Heart left ventricle (tissue), 16 donors: ENCODE results near the gene ANKRD11. TPM values are rescaled to one million over a fixed set of nuclear protein-coding genes. Genes with fewer than 3 reads are reported as not detected.
A peak's percentile ranks its signal among the peaks of the same experiment; 100 is the strongest.

ENCODE experiments used
- ATAC-seq, 4 donors: fragments of 200-7000 bp; cut with Tn5 transposase; one replicate each; pipeline ENCODE4 v1.9.1; 2020 to 2022; ENCODE audit warnings: moderate library complexity in 4 of 4, mild to moderate bottlenecking in 3 of 4, moderate number of reproducible peaks in 1 of 4
- DNase-seq, 5 donors: peaks; one replicate each; pipeline ENCODE4 v3.0.0-alpha.2; 2020
- H3K27ac ChIP-seq, 12 donors: fragments of 200-600 bp; sonication (generic) in 4 of 12; one replicate each; pipeline versions ENCODE4 v1.5.0 to v1.8.0; 2016 to 2022; ENCODE audit warnings: mild to moderate bottlenecking in 2 of 12
- H3K27me3 ChIP-seq, 9 donors: fragments of 200-600 bp; sonication (generic) in 2 of 9; one replicate each; pipeline versions ENCODE4 v1.5.1 to v1.8.0; 2016 to 2022; ENCODE audit warnings: mild to moderate bottlenecking in 3 of 9
- H3K36me3 ChIP-seq, 9 donors: fragments of 200-600 bp; sonication (generic) in 2 of 9; one replicate each; pipeline versions ENCODE4 v1.5.0 to v1.8.0; 2018 to 2022; ENCODE audit warnings: mild to moderate bottlenecking in 2 of 9
- H3K4me1 ChIP-seq, 12 donors: fragments of 200-600 bp; sonication (generic) in 4 of 12; one replicate each; pipeline versions ENCODE4 v1.5.0 to v1.8.0; 2016 to 2022; ENCODE audit warnings: mild to moderate bottlenecking in 3 of 12
- H3K4me3 ChIP-seq, 12 donors: fragments of 200-600 bp; sonication (generic) in 4 of 12; one replicate each; pipeline versions ENCODE4 v1.5.0 to v1.8.0; 2017 to 2022; ENCODE audit warnings: mild to moderate bottlenecking in 9 of 12, moderate library complexity in 4 of 12
- H3K9me3 ChIP-seq, 12 donors: fragments of 200-600 bp; sonication (generic) in 4 of 12; one replicate each; pipeline versions ENCODE4 v1.5.0 to v1.8.0; 2016 to 2022; ENCODE audit warnings: mild to moderate bottlenecking in 1 of 12
- POLR2A ChIP-seq, 2 donors: fragments of 450-650 bp; IDR thresholded peaks; one replicate each; pipeline ENCODE4 v1.6.1; 2017; ENCODE audit warnings: antibody characterized with exemption in 2 of 2, mild to moderate bottlenecking in 2 of 2, moderate library complexity in 2 of 2
- WGBS, 4 donors: extraction: QIAGEN DNeasy Blood & Tissue Kit in 2 of 4; methylation state at CpG; one replicate each; pipeline versions ENCODE4 v1.1.5 to v1.1.7; 2013 to 2018; 5-methylcytosine and 5-hydroxymethylcytosine counted together
- intact Hi-C, 10 donors: fragments of 100-400 bp; cut with DNase I; formaldehyde crosslinking; loops; one replicate each; pipeline versions ENCODE4 v1.11.1 to v1.14.2; 2022
- polyA plus RNA-seq, 2 donors: library from polyadenylated mRNA; stranded (reverse); fragments of 200-250 nt; gene quantifications; one replicate each; pipeline ENCODE4 v1.2.3, GENCODE V29; 2013
- total RNA-seq, 9 donors: library from RNA; depleted of rRNA in 2 of 9; stranded (reverse); fragments of >200 nt in 2 of 9; fragmentation: NEBNext Ultra II Directional in 3 of 9; extraction: Animal tissue kit (Norgen Biotek cat#: 25700) in 3 of 9; gene quantifications; one replicate each; pipeline versions ENCODE4 v1.1.0 to v1.2.4, GENCODE V29; 2016 to 2023
- TF ChIP-seq, protein P1 (sequence below), 12 donors: fragments of 200-600 bp; sonication (generic) in 4 of 12; IDR thresholded peaks; one replicate each; pipeline versions ENCODE4 v1.5.0 to v1.8.0; 2018 to 2022; ENCODE audit warnings: antibody characterized with exemption in 12 of 12, mild to moderate bottlenecking in 5 of 12
- donor health status: ischemic (EF 13 %, LVEDD 7.1; RV severe dilation, severe dysfunction).
- donor health status: healthy with polysubstance abuse.
- donor health status: DM: no; HTN: yes; CAD: no.
- donor health status: DM: no; HTN: no; CAD: no.
- donor health status: ischemic (EF 25% LVEDD 6.9; RV normal size, moderate dysfunction).
- donor health status: ischemic (EF 25% LVEDD 5.7; RV mildly dilated, moderate dysfunction).
- donor health status: healthy.
- donor health status: DM: yes; HTN: yes; CAD: no.
- donor health status: ischemic (EF 35%, LVEDD 5.7; RV mildly dilated, moderate dysfunction).
- donor health status: nonischemic (EF 11% LVEDD 7.7; RV severe dilation, severe dysfunction).
- donor health status: DM: yes; HTN: yes; CAD: no.
- donor health status: PGD.
- donor health status: ischemic (EF 29% LVEDD 5.4; RV normal size, mild dysfunction).
- donor health status: nonischemic (EF 23%, LVEDD 6.1; RV moderate dilation, normal function).

ANKRD11 gene
- total and polyA plus RNA-seq, 11 donors, result 53.6 to 123 (median 67.7) TPM

GRCh38 chr16:89369266-89369895 lies 121.0 kb downstream of the ANKRD11 start:
- no peak for TF ChIP-seq POLR2A (IDR thresholded peaks at IDR 0.05)
- TF ChIP-seq, protein P1, sequence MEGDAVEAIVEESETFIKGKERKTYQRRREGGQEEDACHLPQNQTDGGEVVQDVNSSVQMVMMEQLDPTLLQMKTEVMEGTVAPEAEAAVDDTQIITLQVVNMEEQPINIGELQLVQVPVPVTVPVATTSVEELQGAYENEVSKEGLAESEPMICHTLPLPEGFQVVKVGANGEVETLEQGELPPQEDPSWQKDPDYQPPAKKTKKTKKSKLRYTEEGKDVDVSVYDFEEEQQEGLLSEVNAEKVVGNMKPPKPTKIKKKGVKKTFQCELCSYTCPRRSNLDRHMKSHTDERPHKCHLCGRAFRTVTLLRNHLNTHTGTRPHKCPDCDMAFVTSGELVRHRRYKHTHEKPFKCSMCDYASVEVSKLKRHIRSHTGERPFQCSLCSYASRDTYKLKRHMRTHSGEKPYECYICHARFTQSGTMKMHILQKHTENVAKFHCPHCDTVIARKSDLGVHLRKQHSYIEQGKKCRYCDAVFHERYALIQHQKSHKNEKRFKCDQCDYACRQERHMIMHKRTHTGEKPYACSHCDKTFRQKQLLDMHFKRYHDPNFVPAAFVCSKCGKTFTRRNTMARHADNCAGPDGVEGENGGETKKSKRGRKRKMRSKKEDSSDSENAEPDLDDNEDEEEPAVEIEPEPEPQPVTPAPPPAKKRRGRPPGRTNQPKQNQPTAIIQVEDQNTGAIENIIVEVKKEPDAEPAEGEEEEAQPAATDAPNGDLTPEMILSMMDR (IDR thresholded peaks at IDR 0.05), result no peak
- ATAC-seq (no peak), DNase-seq (no peak)
- H3K4me1 ChIP-seq, result peaks cover 0 to 90% (median 51%) of the 10 kb centered on the region in 12 donors
- H3K4me3 ChIP-seq, result no peak overlapping the region
- H3K27me3 ChIP-seq, result no peaks in the 10 kb centered on the region
- no peaks in the 10 kb centered on the region for H3K9me3 ChIP-seq
- peaks cover 0 to 27% (median 0%) of the 10 kb centered on the region in 9 donors for H3K36me3 ChIP-seq
- 81 to 88% (median 85%) methylated on average over 17 of the region's 17 CpGs for WGBS, 4 donors
- intact Hi-C loops, result no loop called here
- peak overlapping the region in 1 of 12 donors; percentile 33 for H3K27ac ChIP-seq

DNA sequence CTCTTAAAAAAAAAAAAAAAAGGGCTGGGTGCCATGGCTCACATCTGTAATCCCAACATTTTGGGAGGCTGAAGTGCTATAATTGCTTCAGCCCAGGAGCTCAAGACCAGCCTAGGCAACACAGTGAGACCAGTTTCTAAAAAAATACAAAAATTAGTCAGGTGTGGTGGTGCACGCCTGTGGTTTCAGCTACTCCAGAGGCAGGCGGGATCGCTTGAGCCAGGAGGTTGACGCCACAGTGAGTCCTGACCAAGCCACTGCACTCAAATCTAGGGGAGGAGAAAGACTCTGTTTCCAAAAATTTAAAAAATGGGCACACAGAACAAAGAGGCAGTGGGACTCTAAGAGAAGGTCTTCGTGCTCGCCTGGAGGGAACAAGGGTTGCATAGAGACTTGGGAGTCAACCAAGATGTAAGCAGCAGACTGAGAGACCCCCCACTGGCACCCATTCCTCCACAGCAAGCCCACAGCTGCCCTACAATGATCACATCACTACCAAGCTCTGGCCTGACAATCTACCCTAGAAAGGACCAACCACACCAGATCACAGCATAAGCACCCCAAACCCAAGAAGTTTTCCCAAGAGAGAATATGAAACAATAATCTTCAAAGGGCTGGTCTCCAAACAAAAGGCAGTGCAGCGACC lies 121.6 kb downstream of the ANKRD11 start:
- no peak overlapping the region for H3K4me3 ChIP-seq
- ATAC-seq, result no peak
- intact Hi-C loops, result no loop called here
- H3K9me3 ChIP-seq, result no peaks in the 10 kb centered on the region
- peaks cover 0 to 91% (median 53%) of the 10 kb centered on the region in 12 donors for H3K4me1 ChIP-seq
- peaks cover 0 to 27% (median 0%) of the 10 kb centered on the region in 9 donors for H3K36me3 ChIP-seq
- no peak for DNase-seq
- WGBS, 4 donors, result 93 to 97% (median 96%) methylated on average over 7 of the region's 7 CpGs
- peak overlapping the region in 1 of 12 donors; percentile 33 for H3K27ac ChIP-seq
- H3K27me3 ChIP-seq, result no peaks in the 10 kb centered on the region
- TF ChIP-seq POLR2A (IDR thresholded peaks at IDR 0.05), result no peak

DNA sequence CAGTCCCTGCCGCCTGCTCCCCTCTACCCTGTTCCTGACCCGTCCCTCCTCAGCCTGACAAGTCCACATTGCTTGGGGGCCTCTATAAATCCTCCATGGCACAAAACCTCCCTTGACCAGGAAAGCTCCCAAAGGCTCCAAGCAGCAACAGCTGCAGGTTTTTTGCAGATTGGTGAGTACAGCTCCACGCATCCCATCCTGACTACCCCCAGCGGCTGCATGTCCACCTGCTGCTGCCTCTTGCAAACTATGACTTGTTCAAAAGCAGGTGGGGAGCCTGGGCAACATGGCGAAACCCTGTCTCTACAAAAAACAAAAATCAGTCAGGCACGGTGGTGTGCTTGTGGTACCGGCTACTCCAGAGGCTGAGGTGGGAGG lies 122.8 kb downstream of the ANKRD11 start:
- 91 to 94% (median 93%) methylated on average over 7 of the region's 7 CpGs for WGBS, 4 donors
- peaks cover 0 to 87% (median 55%) of the 10 kb centered on the region in 12 donors for H3K4me1 ChIP-seq
- intact Hi-C loops, result no loop called here

GRCh38 chr16:89366561-89367537 lies 123.5 kb downstream of the ANKRD11 start:
- Histone ChIP-seq H3K4me3 (no peak overlapping the region), H3K9me3 (no peaks in the 10 kb centered on the region), H3K27me3 (no peaks in the 10 kb centered on the region), H3K27ac (peak overlapping the region in 1 of 12 donors; percentile 0), H3K36me3 (peaks cover 0 to 17% (median 0%) of the 10 kb centered on the region in 9 donors), H3K4me1 (peaks cover 0 to 89% (median 60%) of the 10 kb centered on the region in 12 donors)
- intact Hi-C loops, result no loop called here
- ATAC-seq, result peak in 2 of 4 donors; percentile 34 to 48
- TF ChIP-seq, protein P1 (IDR thresholded peaks at IDR 0.05), result no peak
- no peak for TF ChIP-seq POLR2A (IDR thresholded peaks at IDR 0.05)
- DNase-seq, result no peak
- WGBS, 4 donors, result 78 to 86% (median 83%) methylated on average over 27 to 37 of the region's 37 CpGs

More for the DNA sequence above, 122.8 kb downstream of the ANKRD11 start:
- peaks cover 0 to 22% (median 0%) of the 10 kb centered on the region in 9 donors for H3K36me3 ChIP-seq
- H3K27me3 ChIP-seq, result no peaks in the 10 kb centered on the region
- H3K27ac ChIP-seq, result peak overlapping the region in 1 of 12 donors; percentile 0
- no peak for TF ChIP-seq POLR2A (IDR thresholded peaks at IDR 0.05)
- TF ChIP-seq, protein P1 (IDR thresholded peaks at IDR 0.05), result no peak
- H3K4me3 ChIP-seq, result no peak overlapping the region
- ATAC-seq (no peak), DNase-seq (no peak)
- H3K9me3 ChIP-seq, result no peaks in the 10 kb centered on the region
